GM23248 (cell line): Measurements from ENCODE around the gene LPIN1.

ENCODE experiments used
- EZH2 ChIP-seq: fragments of 200-600 bp; sonication (generic); IDR thresholded peaks from 2 replicates; pipeline ENCODE4 v1.6.1; 2018; ENCODE audit warnings: antibody characterized with exemption, mild to moderate bottlenecking; ENCODE audit not compliant: insufficient read depth, poor library complexity, severe bottlenecking
- EZH2phosphoT487 ChIP-seq: fragments of 200-600 bp; sonication (generic); IDR thresholded peaks from 2 replicates; pipeline ENCODE4 v1.6.1; 2018; ENCODE audit warnings: antibody characterized with exemption, moderate library complexity, mild to moderate bottlenecking, low read depth; ENCODE audit not compliant: insufficient read depth

GRCh38 chr2:11746807-11747459, 501 bp downstream of the LPIN1 start:
- no peak for TF ChIP-seq EZH2
- no peak for TF ChIP-seq EZH2phosphoT487
